Activated CD4-positive, alpha-beta T cell treated with anti-CD3 and anti-CD28 coated beads for 4 hours (primary cell): ENCODE measurements around the gene LRRC8E.
A peak's percentile ranks its signal among the peaks of the same experiment; 100 is the strongest.
"Not testable (repeated sequence)": the region's sequence is repeated elsewhere in the genome, so short reads cannot be mapped to it uniquely, and the experiment has no call there.

ENCODE experiments used
- DNase-seq, 2 donors: peaks; one replicate each; pipeline ENCODE4 v3.0.0-alpha.2; 2020

Gene LRRC8E

GRCh38 chr19:7910321-7911161 lies 22.2 kb downstream of the LRRC8E start:
- DNase-seq: no peak

GRCh38 chr19:7911508-7912143 lies 23.3 kb downstream of the LRRC8E start:
- no peak for DNase-seq

GRCh38 chr19:7912144-7912696 lies 23.9 kb downstream of the LRRC8E start:
- DNase-seq: no peak

GRCh38 chr19:7912697-7913564 lies 24.6 kb downstream of the LRRC8E start:
- DNase-seq: no peak

- no peak for DNase-seq
Observed at GRCh38 chr19:7913652-7914051, 25.3 kb downstream of the LRRC8E start.

GRCh38 chr19:7914099-7914498 lies 25.8 kb downstream of the LRRC8E start:
- DNase-seq: no peak

DNA sequence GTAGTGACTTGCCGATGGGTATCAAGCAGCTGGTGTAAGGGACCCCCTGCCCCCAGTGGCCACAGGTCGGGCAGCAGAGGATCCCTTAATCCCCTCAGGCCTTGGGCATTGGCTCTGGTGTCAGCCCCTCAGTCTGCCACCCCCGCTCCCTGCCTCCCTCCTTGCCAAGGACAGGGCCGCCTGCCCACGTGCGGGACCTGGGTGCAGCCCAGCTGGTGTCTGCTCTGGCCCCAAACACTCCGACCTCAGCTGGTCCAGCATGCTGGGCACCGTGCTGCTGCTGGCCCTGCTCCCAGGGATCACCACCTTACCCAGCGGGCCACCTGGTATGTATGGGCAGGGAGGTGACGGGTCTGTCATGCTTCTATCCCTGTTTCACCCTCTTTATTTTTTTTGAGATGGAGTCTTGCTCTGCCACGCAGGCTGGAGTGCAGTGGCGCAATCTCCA lies 26.3 kb downstream of the LRRC8E start, which contains the start of gene TGFBR3L:
Gene TGFBR3L, plus strand, starts transcription at position 233 of the 448 bp plus-strand sequence.
- DNase-seq: no peak

DNA sequence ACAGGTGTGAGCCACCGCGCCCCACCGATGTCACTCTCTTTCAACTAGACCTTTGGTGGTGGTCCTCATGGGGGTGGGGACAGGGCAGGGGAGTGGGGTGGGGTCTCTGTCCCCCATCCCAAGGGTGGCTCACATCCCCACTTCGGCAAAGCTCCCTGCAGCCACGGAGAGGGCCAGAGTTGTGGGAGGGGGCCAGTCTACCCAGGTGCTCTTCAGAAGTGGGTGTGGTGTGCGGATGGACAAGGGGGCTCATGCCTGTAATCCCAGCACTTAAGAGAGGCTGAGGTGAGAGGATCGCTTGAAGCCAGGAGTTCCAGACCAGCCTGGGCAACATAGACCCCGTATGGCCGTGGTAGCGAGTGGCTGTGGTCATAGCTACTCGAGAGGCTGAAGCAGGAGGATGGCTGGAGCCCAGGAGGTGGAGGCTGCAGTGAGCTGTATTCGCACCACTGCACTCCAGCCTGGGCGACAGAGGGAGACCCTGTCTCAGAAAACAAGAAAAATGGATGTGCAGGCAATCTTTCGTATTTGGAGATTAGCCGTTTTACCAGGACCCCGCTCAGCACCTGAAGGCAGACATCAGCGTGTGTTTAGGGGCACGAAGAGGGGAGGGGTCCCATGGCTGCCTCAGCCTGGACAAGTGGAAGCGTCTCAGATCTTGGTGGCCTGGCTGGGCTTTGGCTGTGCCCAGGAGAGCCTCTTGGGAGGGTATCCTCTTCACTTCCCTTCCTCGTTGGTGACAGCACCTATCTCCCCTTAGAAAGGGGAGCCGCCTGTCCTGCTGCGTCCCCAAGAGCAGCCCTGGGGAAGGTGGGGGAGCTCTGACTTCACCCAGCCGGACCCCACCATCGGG lies 27.2 kb downstream of the LRRC8E start:
- DNase-seq: no peak

DNA sequence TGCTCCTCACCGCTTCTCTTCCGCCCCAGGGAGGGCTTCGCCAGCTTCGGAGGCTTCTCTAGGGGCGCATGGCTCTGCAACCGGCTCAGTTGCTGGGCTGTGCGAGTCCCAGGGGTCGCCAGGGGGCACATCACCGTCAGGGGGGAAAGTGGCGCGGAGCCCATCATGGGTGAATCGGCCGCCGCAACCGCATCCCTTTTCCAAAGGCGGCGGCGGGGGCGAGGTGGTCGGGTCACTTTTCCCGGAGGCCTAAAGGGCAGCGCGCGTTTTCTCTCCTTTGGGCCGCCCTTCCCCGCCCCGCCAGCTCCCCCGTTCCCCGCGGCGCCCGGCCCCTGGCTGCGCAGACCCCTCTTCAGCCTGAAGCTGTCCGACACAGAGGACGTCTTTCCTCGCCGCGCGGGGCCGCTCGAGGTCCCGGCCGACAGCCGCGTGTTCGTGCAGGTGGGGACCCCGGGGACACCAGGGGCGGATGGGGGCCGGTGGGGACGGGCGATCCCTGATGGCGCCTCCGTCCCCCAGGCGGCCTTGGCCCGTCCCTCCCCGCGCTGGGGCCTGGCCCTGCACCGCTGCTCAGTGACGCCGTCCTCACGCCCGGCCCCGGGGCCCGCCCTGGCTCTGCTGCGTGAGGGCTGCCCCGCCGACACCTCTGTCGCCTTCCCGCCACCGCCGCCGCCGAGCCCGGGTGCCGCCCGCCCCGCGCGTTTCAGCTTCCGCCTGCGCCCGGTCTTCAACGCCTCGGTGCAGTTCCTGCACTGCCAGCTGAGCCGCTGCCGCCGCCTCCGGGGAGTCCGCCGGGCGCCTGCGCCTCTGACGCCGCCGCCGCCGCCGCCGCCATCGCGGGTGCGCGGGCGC lies 28.0 kb downstream of the LRRC8E start:
- DNase-seq: peak in 1 of 2 donors; percentile 38

DNA sequence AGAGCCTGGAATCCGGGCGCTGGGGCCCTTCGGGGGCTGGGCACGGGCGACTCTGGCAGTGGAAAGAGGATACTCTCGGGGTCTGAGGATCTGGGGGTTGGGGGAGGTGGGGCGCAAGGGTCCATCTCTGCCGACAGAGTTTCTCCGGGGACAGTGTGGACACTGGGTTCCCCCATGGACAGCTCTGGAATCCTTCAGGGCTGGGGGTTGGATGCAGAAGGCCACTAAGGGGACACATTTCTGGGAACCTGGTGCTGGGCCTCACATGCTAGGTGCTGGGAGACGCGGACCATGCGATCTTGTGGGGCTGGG lies 28.6 kb downstream of the LRRC8E start:
- no peak for DNase-seq

GRCh38 chr19:7917267-7918061 lies 29.2 kb downstream of the LRRC8E start:
- DNase-seq: peak; percentile 54 to 56

- not testable (repeated sequence) for DNase-seq
Observed at GRCh38 chr19:7918062-7918614, 29.8 kb downstream of the LRRC8E start.

- no peak for DNase-seq
Observed at GRCh38 chr19:7918615-7919421, 30.5 kb downstream of the LRRC8E start.

DNA sequence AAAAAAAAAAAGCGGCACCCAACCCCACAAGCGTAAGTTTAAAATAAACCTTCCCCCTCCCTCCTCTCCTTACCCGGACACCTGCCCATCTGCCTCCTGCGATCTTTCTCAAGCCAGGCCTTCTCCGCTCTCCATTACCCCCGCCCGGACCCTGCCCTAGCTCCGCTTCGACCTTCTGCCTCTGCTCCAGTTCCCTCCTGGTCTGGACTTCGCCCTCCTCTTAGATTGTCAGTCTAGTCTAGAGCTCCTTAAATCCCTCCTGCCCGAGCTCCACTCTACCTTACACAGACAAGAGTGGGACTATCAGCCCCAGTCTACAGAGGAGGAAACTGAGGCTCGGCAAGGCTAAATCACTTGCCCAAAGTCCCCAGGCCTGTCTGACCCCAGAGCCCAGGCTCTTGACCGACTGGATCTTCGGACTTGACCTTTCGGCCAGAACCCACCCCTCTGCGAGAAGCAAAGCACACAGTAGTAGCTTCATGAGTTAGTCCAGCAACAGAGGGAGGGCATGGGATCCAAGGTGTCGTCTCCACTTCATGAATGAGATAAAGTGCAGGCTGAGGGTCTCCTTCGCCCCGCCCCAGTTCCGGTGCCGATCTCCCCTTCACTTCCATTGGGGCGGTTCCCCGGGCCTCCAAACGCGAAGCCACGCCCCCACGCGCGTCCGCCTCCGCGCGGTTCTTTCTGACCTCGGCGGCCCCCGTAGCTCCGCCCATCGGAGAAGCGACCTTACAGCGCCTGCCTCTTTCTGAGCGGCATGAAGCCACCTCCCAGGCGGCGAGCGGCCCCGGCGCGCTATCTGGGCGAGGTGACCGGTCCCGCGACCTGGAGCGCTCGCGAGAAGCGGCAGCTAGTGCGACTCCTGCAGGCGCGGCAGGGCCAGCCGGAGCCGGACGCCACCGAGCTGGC lies 31.6 kb downstream of the LRRC8E start, which contains the start of gene SNAPC2:
Gene SNAPC2, plus strand, starts transcription at position 729 of the 909 bp plus-strand sequence. Its CDS starts 29 bp downstream, at position 758.
- peak; percentile 97 for DNase-seq

DNA sequence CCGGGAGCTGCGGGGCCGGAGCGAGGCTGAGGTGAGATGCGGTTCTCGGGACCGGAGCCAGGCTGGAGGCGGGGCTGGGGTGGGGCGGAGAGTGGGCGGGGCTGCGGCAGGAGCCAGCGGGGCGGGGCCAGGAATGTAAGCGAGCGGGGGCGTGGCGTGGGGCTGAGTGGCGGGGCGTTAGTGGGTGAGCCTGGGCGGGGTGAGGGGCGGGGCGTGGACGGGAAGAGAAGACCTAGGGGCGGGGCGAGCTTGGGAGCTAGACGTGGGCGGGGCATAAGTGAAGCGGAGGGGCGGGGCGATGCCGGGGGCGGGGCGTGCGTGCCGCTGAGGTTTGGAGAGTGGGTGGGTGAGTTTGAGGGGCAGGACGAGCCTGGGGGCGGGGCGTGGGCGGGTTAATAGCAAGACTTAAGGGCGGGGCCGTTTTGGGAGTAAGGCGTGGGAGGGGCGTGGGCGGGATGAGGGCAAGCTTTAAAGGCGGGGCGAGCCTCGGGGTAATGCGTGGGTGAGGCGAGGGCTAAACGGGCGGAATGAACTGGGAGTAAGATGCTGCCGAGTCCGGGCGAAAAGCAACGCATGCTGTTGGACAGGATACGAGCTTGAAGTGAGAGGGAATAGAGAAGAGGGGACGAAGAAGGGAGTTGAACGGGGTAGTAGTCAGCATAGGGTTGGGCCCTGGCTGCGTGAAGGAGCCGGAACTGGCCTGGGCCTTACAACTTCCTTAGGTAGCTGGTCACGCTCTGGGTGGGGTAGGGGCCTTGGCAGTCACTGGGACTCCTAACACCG lies 32.4 kb downstream of the LRRC8E start:
- peak; percentile 100 for DNase-seq

DNA sequence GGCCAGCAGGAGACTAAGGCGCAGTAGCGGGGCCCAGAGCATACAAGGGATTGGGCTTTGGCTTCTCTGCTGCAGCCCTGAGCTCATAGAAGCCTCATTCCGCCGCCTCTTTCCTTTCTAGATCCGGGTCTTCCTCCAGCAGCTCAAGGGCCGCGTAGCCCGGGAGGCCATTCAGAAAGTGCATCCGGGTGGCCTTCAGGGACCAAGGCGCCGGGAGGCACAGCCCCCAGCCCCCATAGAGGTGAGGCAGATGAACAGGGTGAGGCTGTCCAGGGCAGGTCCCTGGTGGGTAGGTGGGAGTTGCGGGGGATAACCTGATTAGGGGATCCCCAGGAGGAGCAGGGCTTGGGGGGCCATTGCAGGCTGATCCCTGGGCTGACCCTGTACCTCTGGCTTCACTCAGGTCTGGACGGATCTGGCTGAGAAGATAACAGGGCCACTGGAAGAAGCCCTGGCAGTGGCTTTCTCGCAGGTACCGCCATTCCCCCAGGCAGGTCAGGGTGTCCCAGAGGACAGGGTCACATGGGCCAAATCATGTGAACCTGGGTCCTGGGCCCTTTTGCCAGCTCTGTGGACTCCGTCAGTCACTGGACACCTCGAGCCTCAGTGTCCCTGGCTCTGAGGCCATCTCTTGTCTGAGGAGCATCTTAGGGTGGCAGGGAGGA lies 33.1 kb downstream of the LRRC8E start:
- DNase-seq: no peak
